ENCODE results near the gene NTNG1.
"Not testable (repeated sequence)": the region's sequence is repeated elsewhere in the genome, so short reads cannot be mapped to it uniquely, and the experiment has no call there.

The NTNG1 gene

GRCh38 chr1:107231291-107231690 is 90.5 kb downstream of the NTNG1 start:
- Histone ChIP-seq H3K27me3 (ENCODE audit: control insufficient read depth, insufficient read depth, low read length) (no peaks in the 10 kb centered on the region), H3K36me3 (ENCODE audit: control insufficient read depth, insufficient read depth, low read length) (no peaks in the 10 kb centered on the region), H3K9me3 (ENCODE audit: control insufficient read depth, insufficient read depth, low read length) (no peaks in the 10 kb centered on the region), H3K4me1 (ENCODE audit: control insufficient read depth, insufficient read depth, low read length) (peaks cover 8% of the 10 kb centered on the region), H3K4me3 (ENCODE audit: low read length) (no peak overlapping the region), H3K27ac (ENCODE audit: low read length) (no peak overlapping the region)
- no peak for DNase-seq (ENCODE audit: low read depth, low spot score)
- WGBS (ENCODE audit: insufficient coverage, insufficient read length), result no CpG with 5 or more reads among the region's 2 CpGs

GRCh38 chr1:107232426-107232825 is 91.6 kb downstream of the NTNG1 start:
- H3K4me1 ChIP-seq (ENCODE audit: control insufficient read depth, insufficient read depth, low read length), result peaks cover under 1% of the 10 kb centered on the region; the same call in 1 of the 2 replicates
- no peak for DNase-seq (ENCODE audit: low read depth, low spot score)
- no peak overlapping the region for H3K4me3 ChIP-seq (ENCODE audit: low read length)
- H3K27ac ChIP-seq (ENCODE audit: low read length), result no peak overlapping the region
- no peaks in the 10 kb centered on the region for H3K27me3 ChIP-seq (ENCODE audit: control insufficient read depth, insufficient read depth, low read length)
- WGBS (ENCODE audit: insufficient coverage, insufficient read length), result no CpG with 5 or more reads among the region's 2 CpGs
- no peaks in the 10 kb centered on the region for H3K9me3 ChIP-seq (ENCODE audit: control insufficient read depth, insufficient read depth, low read length)
- H3K36me3 ChIP-seq (ENCODE audit: control insufficient read depth, insufficient read depth, low read length), result no peaks in the 10 kb centered on the region

- not testable (repeated sequence) for H3K27me3 ChIP-seq (ENCODE audit: control insufficient read depth, insufficient read depth, low read length); H3K4me1 ChIP-seq (ENCODE audit: control insufficient read depth, insufficient read depth, low read length); H3K36me3 ChIP-seq (ENCODE audit: control insufficient read depth, insufficient read depth, low read length); DNase-seq (ENCODE audit: low read depth, low spot score); H3K27ac ChIP-seq (ENCODE audit: low read length); H3K4me3 ChIP-seq (ENCODE audit: low read length); H3K9me3 ChIP-seq (ENCODE audit: control insufficient read depth, insufficient read depth, low read length)
- WGBS (ENCODE audit: insufficient coverage, insufficient read length), result no CpG with 5 or more reads among the region's 3 CpGs
These were observed 95.9 kb downstream of the NTNG1 start for GRCh38 chr1:107236760-107237159.

- Histone ChIP-seq H3K4me1 (ENCODE audit: control insufficient read depth, insufficient read depth, low read length) (peaks cover 2% of the 10 kb centered on the region; the same call in 1 of the 2 replicates), H3K27ac (ENCODE audit: low read length) (no peak overlapping the region), H3K9me3 (ENCODE audit: control insufficient read depth, insufficient read depth, low read length) (no peaks in the 10 kb centered on the region), H3K36me3 (ENCODE audit: control insufficient read depth, insufficient read depth, low read length) (no peaks in the 10 kb centered on the region), H3K27me3 (ENCODE audit: control insufficient read depth, insufficient read depth, low read length) (no peaks in the 10 kb centered on the region), H3K4me3 (ENCODE audit: low read length) (no peak overlapping the region)
- no CpG with 5 or more reads among the region's 7 CpGs for WGBS (ENCODE audit: insufficient coverage, insufficient read length)
- DNase-seq (ENCODE audit: low read depth, low spot score), result no peak
These were observed 102.6 kb downstream of the NTNG1 start for GRCh38 chr1:107243461-107243860.

GRCh38 chr1:107244709-107245500 is 104.1 kb downstream of the NTNG1 start:
- Histone ChIP-seq H3K27ac (ENCODE audit: low read length) (no peak overlapping the region), H3K36me3 (ENCODE audit: control insufficient read depth, insufficient read depth, low read length) (no peaks in the 10 kb centered on the region), H3K27me3 (ENCODE audit: control insufficient read depth, insufficient read depth, low read length) (no peaks in the 10 kb centered on the region), H3K4me3 (ENCODE audit: low read length) (no peak overlapping the region), H3K9me3 (ENCODE audit: control insufficient read depth, insufficient read depth, low read length) (no peaks in the 10 kb centered on the region), H3K4me1 (ENCODE audit: control insufficient read depth, insufficient read depth, low read length) (peaks cover 2% of the 10 kb centered on the region; the same call in 1 of the 2 replicates)
- no CpG with 5 or more reads among the region's 7 CpGs for WGBS (ENCODE audit: insufficient coverage, insufficient read length)
- no peak for DNase-seq (ENCODE audit: low read depth, low spot score)

- Histone ChIP-seq H3K36me3 (ENCODE audit: control insufficient read depth, insufficient read depth, low read length) (no peaks in the 10 kb centered on the region), H3K4me3 (ENCODE audit: low read length) (no peak overlapping the region), H3K4me1 (ENCODE audit: control insufficient read depth, insufficient read depth, low read length) (peaks cover 2% of the 10 kb centered on the region; the same call in 1 of the 2 replicates), H3K27ac (ENCODE audit: low read length) (no peak overlapping the region), H3K27me3 (ENCODE audit: control insufficient read depth, insufficient read depth, low read length) (no peaks in the 10 kb centered on the region), H3K9me3 (ENCODE audit: control insufficient read depth, insufficient read depth, low read length) (no peaks in the 10 kb centered on the region)
- DNase-seq (ENCODE audit: low read depth, low spot score), result no peak
- no CpG with 5 or more reads among the region's 8 CpGs for WGBS (ENCODE audit: insufficient coverage, insufficient read length)
These were observed 106.0 kb downstream of the NTNG1 start for GRCh38 chr1:107246775-107247345.

- no peaks in the 10 kb centered on the region for H3K36me3 ChIP-seq (ENCODE audit: control insufficient read depth, insufficient read depth, low read length)
- H3K4me1 ChIP-seq (ENCODE audit: control insufficient read depth, insufficient read depth, low read length), result peaks cover 2% of the 10 kb centered on the region; the same call in 1 of the 2 replicates
- no peak overlapping the region for H3K27ac ChIP-seq (ENCODE audit: low read length)
- DNase-seq (ENCODE audit: low read depth, low spot score), result no peak
- no CpG with 5 or more reads among the region's 1 CpG for whole genome bisulfite sequencing (ENCODE audit: insufficient coverage, insufficient read length)
- no peaks in the 10 kb centered on the region for H3K9me3 ChIP-seq (ENCODE audit: control insufficient read depth, insufficient read depth, low read length)
- H3K4me3 ChIP-seq (ENCODE audit: low read length), result no peak overlapping the region
- H3K27me3 ChIP-seq (ENCODE audit: control insufficient read depth, insufficient read depth, low read length), result no peaks in the 10 kb centered on the region
These were observed 106.8 kb downstream of the NTNG1 start for GRCh38 chr1:107247679-107248078.

GRCh38 chr1:107250169-107250568 is 109.3 kb downstream of the NTNG1 start:
- Histone ChIP-seq H3K27me3 (ENCODE audit: control insufficient read depth, insufficient read depth, low read length) (no peaks in the 10 kb centered on the region), H3K9me3 (ENCODE audit: control insufficient read depth, insufficient read depth, low read length) (no peaks in the 10 kb centered on the region), H3K27ac (ENCODE audit: low read length) (no peak overlapping the region), H3K36me3 (ENCODE audit: control insufficient read depth, insufficient read depth, low read length) (no peaks in the 10 kb centered on the region), H3K4me1 (ENCODE audit: control insufficient read depth, insufficient read depth, low read length) (peaks cover 2% of the 10 kb centered on the region; the same call in 1 of the 2 replicates), H3K4me3 (ENCODE audit: low read length) (no peak overlapping the region)
- no CpG with 5 or more reads among the region's 1 CpG for WGBS (ENCODE audit: insufficient coverage, insufficient read length)
- DNase-seq (ENCODE audit: low read depth, low spot score), result no peak

- Histone ChIP-seq H3K4me3 (ENCODE audit: low read length) (no peak overlapping the region), H3K27ac (ENCODE audit: low read length) (no peak overlapping the region), H3K9me3 (ENCODE audit: control insufficient read depth, insufficient read depth, low read length) (no peaks in the 10 kb centered on the region), H3K36me3 (ENCODE audit: control insufficient read depth, insufficient read depth, low read length) (no peaks in the 10 kb centered on the region), H3K4me1 (ENCODE audit: control insufficient read depth, insufficient read depth, low read length) (peaks cover 2% of the 10 kb centered on the region; the same call in 1 of the 2 replicates), H3K27me3 (ENCODE audit: control insufficient read depth, insufficient read depth, low read length) (no peaks in the 10 kb centered on the region)
- no CpG with 5 or more reads among the region's 2 CpGs for WGBS (ENCODE audit: insufficient coverage, insufficient read length)
- no peak for DNase-seq (ENCODE audit: low read depth, low spot score)
These were observed 110.2 kb downstream of the NTNG1 start for GRCh38 chr1:107251083-107251482.

- H3K36me3 ChIP-seq (ENCODE audit: control insufficient read depth, insufficient read depth, low read length), result no peaks in the 10 kb centered on the region
These were observed 111.0 kb downstream of the NTNG1 start for GRCh38 chr1:107251839-107252238.

More at GRCh38 chr1:107251839-107252238, 111.0 kb downstream of the NTNG1 start:
- peaks cover 5% of the 10 kb centered on the region for H3K4me1 ChIP-seq (ENCODE audit: control insufficient read depth, insufficient read depth, low read length)
- H3K27ac ChIP-seq (ENCODE audit: low read length), result no peak overlapping the region
- no peak for DNase-seq (ENCODE audit: low read depth, low spot score)
- H3K9me3 ChIP-seq (ENCODE audit: control insufficient read depth, insufficient read depth, low read length), result no peaks in the 10 kb centered on the region
- H3K27me3 ChIP-seq (ENCODE audit: control insufficient read depth, insufficient read depth, low read length), result no peaks in the 10 kb centered on the region
- H3K4me3 ChIP-seq (ENCODE audit: low read length), result no peak overlapping the region
- no CpG with 5 or more reads among the region's 2 CpGs for WGBS (ENCODE audit: insufficient coverage, insufficient read length)

Measured in iPS DF 6.9 (cell line).